Trophoblast cell (in vitro differentiated cells and primary cell): ENCODE measurements around the gene GALK2.
A peak's percentile ranks its signal among the peaks of the same experiment; 100 is the strongest.

Experiments used
- DNase-seq, 2 donors: peaks; one replicate each; pipeline ENCODE4 v3.0.0-alpha.2; 2016
- H2AFZ ChIP-seq: 2 replicates; pipeline ENCODE4 v1.6.1; 2013; ENCODE audit warnings: low read length, moderate library complexity, mild to moderate bottlenecking; ENCODE audit not compliant: insufficient read depth, poor library complexity
- H2AK5ac ChIP-seq: 2 replicates; pipeline ENCODE4 v1.6.1; 2013; ENCODE audit warnings: mild to moderate bottlenecking, low read length
- H2BK120ac ChIP-seq: 2 replicates; pipeline ENCODE4 v1.6.1; 2013; ENCODE audit warnings: low read length, mild to moderate bottlenecking, moderate library complexity; ENCODE audit not compliant: insufficient read depth, poor library complexity
- H2BK12ac ChIP-seq: 2 replicates; pipeline ENCODE4 v1.6.1; 2013; ENCODE audit warnings: mild to moderate bottlenecking, low read length, moderate library complexity
- H2BK5ac ChIP-seq: 2 replicates; pipeline ENCODE4 v1.6.1; 2013; ENCODE audit warnings: low read length, low read depth, moderate library complexity, mild to moderate bottlenecking; ENCODE audit not compliant: poor library complexity
- H3K14ac ChIP-seq: 2 replicates; pipeline ENCODE4 v1.6.1; 2013; ENCODE audit warnings: mild to moderate bottlenecking, low read length
- H3K18ac ChIP-seq: 2 replicates; pipeline ENCODE4 v1.6.1; 2013; ENCODE audit warnings: mild to moderate bottlenecking, low read length
- H3K23ac ChIP-seq: 2 replicates; pipeline ENCODE4 v1.6.1; 2013; ENCODE audit warnings: low read length
- H3K27ac ChIP-seq: 2 replicates; pipeline ENCODE4 v1.5.1; 2013; ENCODE audit warnings: low read depth, mild to moderate bottlenecking, inconsistent platforms, low read length, moderate library complexity
- H3K27me3 ChIP-seq: 2 replicates; pipeline ENCODE4 v1.6.1; 2013; ENCODE audit warnings: inconsistent platforms, mild to moderate bottlenecking, low read length, moderate library complexity; ENCODE audit not compliant: insufficient read depth
- H3K36me3 ChIP-seq, 2 experiments: 1 replicate in 1 of 2; 2 replicates in 1 of 2; pipeline ENCODE4 v1.6.1; 2013; ENCODE audit warnings: low read length in 2 of 2, mild to moderate bottlenecking in 2 of 2, moderate library complexity in 1 of 2; ENCODE audit not compliant: insufficient read depth in 2 of 2, control insufficient read depth in 1 of 2
- H3K4ac ChIP-seq: 2 replicates; pipeline ENCODE4 v1.6.1; 2013; ENCODE audit warnings: low read depth, mild to moderate bottlenecking, low read length, moderate library complexity
- H3K4me1 ChIP-seq, 2 experiments: 1 replicate in 1 of 2; 2 replicates in 1 of 2; pipeline ENCODE4 v1.6.1; 2013; ENCODE audit warnings: low read length in 2 of 2, mild to moderate bottlenecking in 2 of 2, moderate library complexity in 1 of 2; ENCODE audit not compliant: insufficient read depth in 2 of 2, control insufficient read depth in 1 of 2
- H3K4me2 ChIP-seq: 2 replicates; pipeline ENCODE4 v1.6.1; 2013; ENCODE audit warnings: inconsistent platforms, mild to moderate bottlenecking, low read length, moderate library complexity
- H3K4me3 ChIP-seq: 2 replicates; pipeline ENCODE4 v1.5.1; 2013; ENCODE audit warnings: mild to moderate bottlenecking, low read depth, low read length, inconsistent platforms
- H3K79me1 ChIP-seq: one replicate; pipeline ENCODE4 v1.6.1; 2013; ENCODE audit warnings: low read length
- H3K79me2 ChIP-seq: 2 replicates; pipeline ENCODE4 v1.6.1; 2013; ENCODE audit warnings: low read length, mild to moderate bottlenecking; ENCODE audit not compliant: control insufficient read depth, insufficient read depth, poor library complexity
- H3K9ac ChIP-seq: 2 replicates; pipeline ENCODE4 v1.6.1; 2013; ENCODE audit warnings: mild to moderate bottlenecking, low read length
- H3K9me3 ChIP-seq: 2 replicates; pipeline ENCODE4 v1.6.1; 2013; ENCODE audit warnings: low read depth, mild to moderate bottlenecking, control low read depth, inconsistent platforms, low read length; ENCODE audit not compliant: insufficient read depth
- H4K12ac ChIP-seq: 2 replicates; pipeline ENCODE4 v1.6.1; 2013; ENCODE audit warnings: low read depth, mild to moderate bottlenecking, low read length, moderate library complexity
- H4K8ac ChIP-seq: 2 replicates; pipeline ENCODE4 v1.6.1; 2013; ENCODE audit warnings: low read depth, mild to moderate bottlenecking, low read length, moderate library complexity
- H4K91ac ChIP-seq: one replicate; pipeline ENCODE4 v1.6.1; 2013; ENCODE audit warnings: low read depth, mild to moderate bottlenecking, low read length, moderate library complexity
- WGBS: extraction: QIAGEN DNeasy Blood & Tissue Kit; methylation state at CpG from one replicate; pipeline ENCODE4 v1.1.7; 2013; ENCODE audit warnings: missing lambda C conversion rate; ENCODE audit not compliant: insufficient read length, insufficient coverage; ENCODE audit errors: extremely low coverage; 5-methylcytosine and 5-hydroxymethylcytosine counted together

The GALK2 gene

GRCh38 chr15:49154799-49155109 is 15.3 kb upstream of the GALK2 start:
- Histone ChIP-seq H3K23ac (no peak overlapping the region), H3K9ac (peak overlapping the region; percentile 95), H4K8ac (peak overlapping the region; percentile 69), H4K12ac (peak overlapping the region; percentile 38), H3K36me3 (peaks cover 0 to 3% of the 10 kb centered on the region in 2 experiments), H3K18ac (peak overlapping the region; percentile 29), H4K91ac (peak overlapping the region; percentile 67), H3K79me2 (peaks cover 6% of the 10 kb centered on the region), H2BK120ac (peak overlapping the region; percentile 42), H2AFZ (peak overlapping the region; percentile 61), H3K4me3 (peak overlapping the region; percentile 91), H3K4me2 (peak overlapping the region; percentile 60), H3K9me3 (no peaks in the 10 kb centered on the region), H2BK5ac (peak overlapping the region; percentile 25), H2AK5ac (peak overlapping the region; percentile 65), H3K4ac (peak overlapping the region; percentile 93), H3K27ac (peak overlapping the region; percentile 50), H3K79me1 (peaks cover 5% of the 10 kb centered on the region), H2BK12ac (no peak overlapping the region), H3K14ac (peak overlapping the region; percentile 83), H3K27me3 (no peaks in the 10 kb centered on the region), H3K4me1 (no peaks in the 10 kb centered on the region)
- no CpG with 5 or more reads among the region's 7 CpGs for WGBS
- peak; percentile 16 to 65 for DNase-seq

- Histone ChIP-seq H2BK12ac (no peak within 1 kb of the TSS), H2BK5ac (peak within 1 kb of the TSS; percentile 25), H4K12ac (peak within 1 kb of the TSS; percentile 38), H3K23ac (no peak within 1 kb of the TSS), H3K4ac (peak within 1 kb of the TSS; percentile 93), H3K27me3 (no peaks in the 10 kb centered on the region), H3K14ac (peak within 1 kb of the TSS; percentile 83), H3K27ac (peak within 1 kb of the TSS; percentile 50), H3K9me3 (no peaks in the 10 kb centered on the region), H3K4me2 (peak within 1 kb of the TSS; percentile 70), H4K91ac (peak within 1 kb of the TSS; percentile 67), H2AFZ (peak within 1 kb of the TSS; percentile 80), H3K18ac (peak within 1 kb of the TSS; percentile 29), H3K79me1 (peaks cover 5% of the 10 kb centered on the region), H3K79me2 (peaks cover 6% of the 10 kb centered on the region), H3K4me3 (peak within 1 kb of the TSS; percentile 91), H3K9ac (peak within 1 kb of the TSS; percentile 95), H3K4me1 (no peaks in the 10 kb centered on the region), H2BK120ac (peak within 1 kb of the TSS; percentile 42), H4K8ac (peak within 1 kb of the TSS; percentile 74), H2AK5ac (peak within 1 kb of the TSS; percentile 65), H3K36me3 (peaks cover 0 to 3% of the 10 kb centered on the region in 2 experiments)
- DNase-seq, result peak; percentile 98 to 99
- no CpG with 5 or more reads among the region's 46 CpGs for WGBS
Observed at GRCh38 chr15:49155110-49155833, 14.8 kb upstream of the GALK2 start, which contains the start of gene COPS2. Gene COPS2 (minus strand): TSS chr15:49155599. CDS start chr15:49155578, 21 bp downstream.

- Histone ChIP-seq H2BK12ac (no peak overlapping the region), H3K4me2 (peak overlapping the region; percentile 70), H4K91ac (no peak overlapping the region), H3K79me1 (peaks cover 5% of the 10 kb centered on the region), H2BK5ac (no peak overlapping the region), H3K23ac (no peak overlapping the region), H3K9me3 (no peaks in the 10 kb centered on the region), H3K9ac (peak overlapping the region; percentile 66), H2AK5ac (no peak overlapping the region), H3K79me2 (peaks cover 6% of the 10 kb centered on the region), H3K27ac (peak overlapping the region; percentile 38), H3K4me1 (no peaks in the 10 kb centered on the region), H3K27me3 (no peaks in the 10 kb centered on the region), H4K12ac (no peak overlapping the region), H3K18ac (no peak overlapping the region), H3K36me3 (peaks cover 0 to 2% of the 10 kb centered on the region in 2 experiments), H3K4me3 (peak overlapping the region; percentile 79), H2BK120ac (no peak overlapping the region), H3K14ac (no peak overlapping the region), H4K8ac (peak overlapping the region; percentile 74), H3K4ac (no peak overlapping the region), H2AFZ (peak overlapping the region; percentile 80)
- WGBS, result no CpG with 5 or more reads among the region's 26 CpGs
- peak; percentile 78 to 86 for DNase-seq
Observed at GRCh38 chr15:49155834-49156627, 14.0 kb upstream of the GALK2 start.

- Histone ChIP-seq H4K91ac (no peak overlapping the region), H3K4me2 (no peak overlapping the region), H3K27ac (no peak overlapping the region), H3K4ac (no peak overlapping the region), H3K9me3 (no peaks in the 10 kb centered on the region), H3K36me3 (peaks cover 0 to 2% of the 10 kb centered on the region in 2 experiments), H3K79me2 (no peaks in the 10 kb centered on the region), H3K14ac (no peak overlapping the region), H2BK120ac (no peak overlapping the region), H3K79me1 (no peaks in the 10 kb centered on the region), H2BK5ac (no peak overlapping the region), H3K9ac (no peak overlapping the region), H4K8ac (no peak overlapping the region), H3K4me3 (no peak overlapping the region), H3K27me3 (no peaks in the 10 kb centered on the region), H2AFZ (no peak overlapping the region), H4K12ac (no peak overlapping the region), H3K4me1 (no peaks in the 10 kb centered on the region), H2BK12ac (no peak overlapping the region), H2AK5ac (no peak overlapping the region), H3K18ac (no peak overlapping the region), H3K23ac (no peak overlapping the region)
- WGBS, result no CpG with 5 or more reads among the region's 1 CpG
- no peak for DNase-seq
Observed at GRCh38 chr15:49163678-49164077, 6.4 kb upstream of the GALK2 start.
